HepG2 (cell line): ENCODE measurements around the gene LDLRAD4. TPM values are rescaled to one million over a fixed set of nuclear protein-coding genes. Genes with fewer than 3 reads are reported as not detected.

Experiments used
- ATAC-seq: fragments of 200-7000 bp; cut with Tn5 transposase; 3 replicates; pipeline ENCODE4 v1.9.1; 2020; ENCODE audit warnings: mild to moderate bottlenecking, moderate library complexity
- BruUV-seq: library from RNA; stranded (reverse); fragments of 400-500 nt; replicated peaks from 2 replicates; lab custom pipeline; 2021; lab: Mats Ljungman, UMichigan
- CTCF ChIA-PET: fragments of 300-600 bp; formaldehyde crosslinking; extraction: SDS; loops from one replicate; lab custom pipeline; 2021; ENCODE audit warnings: low total read pairs, inconsistent platforms, low intra/inter-chr PET ratio; lab: Yijun Ruan, JAX
- POLR2A ChIA-PET: fragments of 350-600 bp; sonication (Branson Sonifier 250); formaldehyde crosslinking; loops from one replicate; lab custom pipeline; 2020; ENCODE audit warnings: antibody characterized with exemption, inconsistent platforms; lab: Yijun Ruan, JAX
- DNase-seq: peaks from one replicate; pipeline ENCODE4 v3.0.0-alpha.2; 2015; ENCODE audit warnings: low spot score
- FAIRE-seq: peaks from 3 replicates; lab custom pipeline; 2011; peaks lifted over from hg19 to GRCh38; lab: Jason Lieb, UNC
- H2AFZ ChIP-seq: one replicate; pipeline ENCODE4 v1.6.1; 2011; ENCODE audit warnings: low read length, inconsistent platforms
- H3K27ac ChIP-seq: fragments of 300-600 bp; 3 replicates; pipeline ENCODE4 v1.8.0; 2011; ENCODE audit warnings: mixed run types, mild to moderate bottlenecking, mixed read lengths, low read length, inconsistent platforms; ENCODE audit not compliant: insufficient read depth; ENCODE audit errors: extremely low read length
- H3K27me3 ChIP-seq, 2 experiments: fragments of 200-600 bp in 1 of 2; 2 replicates in 1 of 2; 3 replicates in 1 of 2; pipeline versions ENCODE4 v1.6.0 to v1.8.0; 2011; ENCODE audit warnings: low read length in 2 of 2, mild to moderate bottlenecking in 2 of 2, moderate library complexity in 2 of 2, inconsistent platforms in 1 of 2; ENCODE audit not compliant: insufficient read depth in 2 of 2, control insufficient read depth in 1 of 2
- H3K36me3 ChIP-seq, 2 experiments: fragments of 200-600 bp in 1 of 2; replicated peaks in 1 of 2; 2 replicates in 1 of 2; 3 replicates in 1 of 2; pipeline versions ENCODE4 v1.5.1 to v1.8.0; 2011; ENCODE audit warnings: low read length in 2 of 2, inconsistent platforms in 1 of 2; ENCODE audit not compliant: insufficient read depth in 2 of 2, control insufficient read depth in 1 of 2
- H3K4me1 ChIP-seq: 2 replicates; pipeline ENCODE4 v1.5.1; 2012; ENCODE audit warnings: low read length, inconsistent platforms; ENCODE audit not compliant: insufficient read depth
- H3K4me2 ChIP-seq: 2 replicates; pipeline ENCODE4 v1.6.0; 2011; ENCODE audit warnings: low read depth, low read length, inconsistent platforms
- H3K4me3 ChIP-seq, 3 experiments: fragments of 200-600 bp in 1 of 3; sonication (generic), shearing (Covaris generic) in 1 of 3; replicated peaks in 1 of 3; 2 replicates each; pipeline ENCODE4 v1.5.1; 2011 to 2016; ENCODE audit warnings: low read length in 3 of 3, inconsistent platforms in 2 of 3, low read depth in 2 of 3, mild to moderate bottlenecking in 2 of 3, control low read depth in 1 of 3, mixed read lengths in 1 of 3; ENCODE audit not compliant: insufficient read depth in 1 of 3
- H3K79me2 ChIP-seq: one replicate; pipeline ENCODE4 v1.6.1; 2011; ENCODE audit warnings: low read length, inconsistent platforms; ENCODE audit not compliant: insufficient read depth
- H3K9ac ChIP-seq: 2 replicates; pipeline ENCODE4 v1.6.0; 2011; ENCODE audit warnings: mild to moderate bottlenecking, low read depth, low read length, inconsistent platforms; ENCODE audit not compliant: insufficient read depth
- H3K9me3 ChIP-seq: 2 replicates; pipeline ENCODE4 v1.5.1; 2012; ENCODE audit warnings: mild to moderate bottlenecking, low read length
- H4K20me1 ChIP-seq: 2 replicates; pipeline ENCODE4 v1.6.0; 2011; ENCODE audit warnings: inconsistent platforms, mild to moderate bottlenecking, low read length, moderate library complexity; ENCODE audit not compliant: insufficient read depth
- DMAP1 ChIP-seq: IDR thresholded peaks from 2 replicates; pipeline ENCODE4 v1.6.1; 2016
- HMG20A ChIP-seq: IDR thresholded peaks from 2 replicates; pipeline ENCODE4 v1.6.1; 2016; ENCODE audit warnings: borderline replicate concordance
- HNF1A ChIP-seq, 2 experiments: sonication (generic) in 1 of 2; formaldehyde crosslinking in 1 of 2; IDR thresholded peaks; 2 replicates each; pipeline versions ENCODE4 v1.4.0 to v1.6.1; 2016 to 2020; ENCODE audit warnings: borderline replicate concordance in 1 of 2, low read depth in 1 of 2, mild to moderate bottlenecking in 1 of 2, missing genetic modification reagents in 1 of 2
- HNRNPLL ChIP-seq: fragments of 200-400 bp; formaldehyde crosslinking; IDR thresholded peaks from 2 replicates; pipeline ENCODE4 v1.6.1; 2017; ENCODE audit warnings: mild to moderate bottlenecking, low read depth, low read length; ENCODE audit not compliant: poor library complexity, severe bottlenecking
- IKZF4 ChIP-seq: sonication (generic); formaldehyde crosslinking; IDR thresholded peaks from 2 replicates; pipeline ENCODE4 v1.5.1; 2020; ENCODE audit warnings: borderline replicate concordance, mild to moderate bottlenecking, low read depth, missing genetic modification reagents; ENCODE audit errors: not compliant biosample characterization
- KLF15 ChIP-seq: sonication (generic); formaldehyde crosslinking; IDR thresholded peaks from 2 replicates; pipeline ENCODE4 v1.8.1; 2023; ENCODE audit warnings: borderline replicate concordance, mild to moderate bottlenecking, inconsistent platforms, missing genetic modification reagents, mixed read lengths
- NPAS2 ChIP-seq: sonication (generic); formaldehyde crosslinking; IDR thresholded peaks from 2 replicates; pipeline ENCODE4 v1.8.0; 2022; ENCODE audit warnings: mild to moderate bottlenecking, missing genetic modification reagents, borderline replicate concordance
- PLSCR1 ChIP-seq: sonication (generic); formaldehyde crosslinking; IDR thresholded peaks from 2 replicates; pipeline ENCODE4 v1.5.0; 2020; ENCODE audit warnings: missing genetic modification reagents, mild to moderate bottlenecking, borderline replicate concordance
- SIN3A ChIP-seq: IDR thresholded peaks from 2 replicates; pipeline ENCODE4 v1.6.1; 2011; ENCODE audit warnings: low read depth, mild to moderate bottlenecking, control low read depth, low read length, borderline replicate concordance
- SNAI1 ChIP-seq: sonication (generic); formaldehyde crosslinking; IDR thresholded peaks from 2 replicates; pipeline ENCODE4 v1.5.0; 2020; ENCODE audit warnings: mild to moderate bottlenecking, missing genetic modification reagents, borderline replicate concordance
- TBP ChIP-seq: sonication (generic); formaldehyde crosslinking; IDR thresholded peaks from 2 replicates; pipeline ENCODE4 v1.5.0; 2020; ENCODE audit warnings: missing genetic modification reagents
- USF2 ChIP-seq, 2 experiments: sonication (generic) in 1 of 2; formaldehyde crosslinking in 1 of 2; IDR thresholded peaks; 2 replicates each; pipeline versions ENCODE4 v1.5.1 to v1.6.1; 2011 to 2020; ENCODE audit warnings: borderline replicate concordance in 1 of 2, low read depth in 1 of 2, low read length in 1 of 2, mild to moderate bottlenecking in 1 of 2, missing genetic modification reagents in 1 of 2, moderate library complexity in 1 of 2
- ZFP62 ChIP-seq: sonication (generic); formaldehyde crosslinking; IDR thresholded peaks from 2 replicates; pipeline ENCODE4 v1.4.0; 2020; ENCODE audit warnings: missing genetic modification reagents
- ZNF441 ChIP-seq: sonication (generic); formaldehyde crosslinking; IDR thresholded peaks from 2 replicates; pipeline ENCODE4 v1.7.0; 2021; ENCODE audit warnings: missing genetic modification reagents, borderline replicate concordance
- ZNF619 ChIP-seq: sonication (generic); formaldehyde crosslinking; IDR thresholded peaks from 2 replicates; pipeline ENCODE4 v1.4.0; 2020; ENCODE audit warnings: mild to moderate bottlenecking, missing genetic modification reagents
- ZNF816 ChIP-seq: sonication (generic); formaldehyde crosslinking; IDR thresholded peaks from 2 replicates; pipeline ENCODE4 v1.8.0; 2022; ENCODE audit warnings: missing genetic modification reagents, mild to moderate bottlenecking, borderline replicate concordance
- WGBS: methylation state at CpG from one replicate; pipeline ENCODE4 v1.1.6; 2017; ENCODE audit warnings: low lambda C conversion rate; 5-methylcytosine and 5-hydroxymethylcytosine counted together
- in situ Hi-C: cut with HindIII; loops from 2 replicates; pipeline ENCODE4 v1.10.0; 2017; ENCODE audit warnings: low pct_unique_long_range_greater_than_20kb; ENCODE audit not compliant: extremely low pct_ligation_motif_present
- intact Hi-C: fragments of 100-400 bp; cut with micrococcal nuclease; formaldehyde crosslinking; loops from one replicate; pipeline ENCODE4 v1.10.0; 2022; ENCODE audit not compliant: unreplicated experiment
- polyA plus RNA-seq, 8 experiments: library from polyadenylated mRNA; depleted of rRNA in 3 of 8; stranded (reverse) in 7 of 8; unstranded in 1 of 8; fragments of >200 nt; fragmentation: Illumina TruSeq in 4 of 8; extraction: Trizol in 4 of 8; gene quantifications; 2 replicates each; pipeline versions ENCODE4 v1.2.1 to v1.2.3, GENCODE V29; 2011 to 2016; ENCODE audit warnings: low read depth in 4 of 8, missing spikeins in 1 of 8, mixed read lengths in 1 of 8; ENCODE audit not compliant: insufficient read depth in 1 of 8
- total RNA-seq, 5 experiments: library from RNA; depleted of rRNA; stranded (reverse); fragments of >200 nt; fragmentation: Illumina TruSeq; extraction: Trizol; gene quantifications; 2 replicates each; pipeline ENCODE4 v1.2.3, GENCODE V29; 2016; ENCODE audit warnings: low read depth in 1 of 5

The LDLRAD4 gene
- total and polyA plus RNA-seq, 2 of the 13 experiments (the other 11 are each of a cell fraction or from before 2014, with no cell fraction given), result 13.6 to 20.9 TPM

- TF ChIP-seq KLF15 (CRISPR knock-in tag) (no peak), DMAP1 (no peak), PLSCR1 (CRISPR knock-in tag) (no peak), HMG20A (CRISPR knock-in tag) (no peak), SIN3A (no peak), ZNF619 (CRISPR knock-in tag) (no peak), HNRNPLL (no peak), ZNF441 (CRISPR knock-in tag) (no peak), USF2 (IDR thresholded peaks at IDR 0.05; ENCODE audit: low read depth, low read length) (no peak), USF2 (CRISPR knock-in tag; IDR thresholded peaks at IDR 0.05; ENCODE audit: borderline replicate concordance) (no peak), ZFP62 (no peak), TBP (CRISPR knock-in tag) (no peak)
Observed at GRCh38 chr18:13493079-13493478, 274.5 kb downstream of the LDLRAD4 start (continued).

- ATAC-seq (no peak), DNase-seq (no peak), FAIRE-seq (no peak)
- BruUV-seq, result no TSS peak
- no peak overlapping the region for H3K4me2 ChIP-seq
- H3K4me1 ChIP-seq, result peaks cover 6% of the 10 kb centered on the region; the same call in 1 of the 2 replicates
- peaks cover 0 to 10% of the 10 kb centered on the region in 2 experiments; a peak in 2 of 5 replicates for H3K36me3 ChIP-seq
- no peak overlapping the region for H3K9ac ChIP-seq
- H3K9me3 ChIP-seq, result peaks cover 5% of the 10 kb centered on the region; the same call in 1 of the 2 replicates
- no peaks in the 10 kb centered on the region for H4K20me1 ChIP-seq
- no peak overlapping the region for H2AFZ ChIP-seq
- intact Hi-C loops (no loop called here), in situ Hi-C loops (no loop called here)
- WGBS, result 96% methylated on average over 8 of the region's 16 CpGs
- ChIA-PET CTCF (no interaction called here), POLR2A (no interaction called here)
- H3K79me2 ChIP-seq, result no peaks in the 10 kb centered on the region
- no peak overlapping the region for H3K27ac ChIP-seq
- H3K27me3 ChIP-seq, result no peaks in the 10 kb centered on the region
- no peak overlapping the region for H3K4me3 ChIP-seq
- no peak for TF ChIP-seq SNAI1 (CRISPR knock-in tag)
- no peak for TF ChIP-seq TBP (CRISPR knock-in tag)
- TF ChIP-seq ZNF816, result no peak
- no peak for TF ChIP-seq NPAS2 (CRISPR knock-in tag)
- TF ChIP-seq IKZF4 (CRISPR knock-in tag), result no peak
- TF ChIP-seq HNF1A (IDR thresholded peaks at IDR 0.05; ENCODE audit: low read depth), result no peak
- TF ChIP-seq HNF1A (CRISPR knock-in tag; IDR thresholded peaks at IDR 0.05; ENCODE audit: borderline replicate concordance), result no peak
Observed at GRCh38 chr18:13493725-13494124, 275.2 kb downstream of the LDLRAD4 start.
